Amniotic stem cell (primary cell): ENCODE data around the gene ZBED2.

ENCODE experiments used
- DNase-seq: peaks from one replicate; lab custom pipeline; 2025; lab: John Stamatoyannopoulos, UW

Gene ZBED2

DNA sequence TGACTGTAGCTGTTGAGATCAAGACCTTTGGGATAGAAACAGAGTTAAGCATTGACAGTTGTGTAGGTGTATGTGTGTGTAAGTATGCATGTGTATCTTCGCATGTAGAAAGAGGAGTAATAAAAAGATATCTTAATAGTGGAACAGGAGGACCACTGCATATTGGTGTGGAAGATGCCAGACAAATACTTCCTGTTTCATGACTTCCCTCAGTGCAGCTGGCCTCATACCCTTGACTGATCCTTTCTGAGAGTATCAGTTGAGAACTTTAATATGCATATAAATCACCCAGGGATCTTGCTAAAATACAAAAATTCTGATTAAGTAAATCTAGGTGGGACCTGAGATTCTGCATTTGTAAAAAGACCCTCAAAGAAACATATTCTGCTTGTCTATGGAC, 8.5 kb upstream of the ZBED2 start:
- no peak for DNase-seq

DNA sequence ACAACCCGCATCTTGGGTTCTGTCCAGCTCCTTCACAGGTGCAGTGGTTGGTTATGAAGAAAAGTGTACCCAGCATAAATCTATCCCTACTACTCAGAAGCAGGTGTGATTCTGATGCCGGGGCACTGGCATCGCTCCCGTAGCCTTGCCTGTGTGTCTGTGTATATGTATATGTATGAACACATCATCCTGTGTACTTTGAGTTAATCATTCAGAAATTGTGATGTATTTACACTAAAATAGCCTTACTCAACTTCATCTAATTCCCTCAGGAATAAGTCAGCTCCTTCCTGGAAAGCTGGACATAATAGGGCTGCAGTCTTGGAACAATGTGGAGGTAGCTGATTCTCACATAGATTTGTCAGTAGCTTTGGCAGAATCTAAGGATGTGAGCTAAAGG, 6.7 kb upstream of the ZBED2 start:
- no peak for DNase-seq

DNA sequence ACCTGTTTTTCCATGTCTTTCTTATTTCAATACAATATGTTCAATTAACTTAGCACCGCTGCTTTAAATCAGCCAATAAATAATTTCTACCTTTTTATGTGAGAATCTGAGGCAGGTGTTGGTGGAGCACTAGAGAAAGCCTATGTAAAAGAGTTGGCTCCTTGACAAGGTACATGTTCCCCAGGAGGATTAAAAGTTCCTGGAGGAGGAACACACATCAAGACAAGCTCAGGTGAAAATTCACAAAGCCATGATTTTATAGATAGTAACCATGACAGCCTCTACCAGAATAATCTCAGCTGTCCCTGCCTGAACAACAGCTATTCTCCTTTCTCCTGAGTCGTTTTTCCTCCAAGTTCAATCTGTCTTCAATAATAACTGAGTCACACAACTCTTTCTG, 3.4 kb upstream of the ZBED2 start:
- DNase-seq = no peak

DNA sequence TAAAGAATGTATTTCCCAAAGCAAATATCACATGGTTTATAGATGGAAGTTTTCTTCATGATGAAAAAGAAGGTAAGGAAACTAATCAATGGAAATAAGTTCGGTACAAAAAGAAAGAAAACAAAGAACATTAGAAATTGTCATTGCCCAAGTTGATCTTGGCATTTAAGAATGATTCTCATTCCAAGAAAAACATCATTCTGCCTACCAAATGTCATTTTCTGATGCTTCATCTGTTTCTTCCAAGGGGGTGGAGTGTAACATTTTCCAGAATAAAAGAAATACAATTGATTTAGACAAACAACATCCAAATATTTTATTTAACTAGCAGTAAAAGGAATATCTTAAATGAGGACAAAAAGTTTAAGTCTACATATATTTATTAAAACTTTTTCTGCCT, 3.0 kb upstream of the ZBED2 start:
- DNase-seq = no peak

DNA sequence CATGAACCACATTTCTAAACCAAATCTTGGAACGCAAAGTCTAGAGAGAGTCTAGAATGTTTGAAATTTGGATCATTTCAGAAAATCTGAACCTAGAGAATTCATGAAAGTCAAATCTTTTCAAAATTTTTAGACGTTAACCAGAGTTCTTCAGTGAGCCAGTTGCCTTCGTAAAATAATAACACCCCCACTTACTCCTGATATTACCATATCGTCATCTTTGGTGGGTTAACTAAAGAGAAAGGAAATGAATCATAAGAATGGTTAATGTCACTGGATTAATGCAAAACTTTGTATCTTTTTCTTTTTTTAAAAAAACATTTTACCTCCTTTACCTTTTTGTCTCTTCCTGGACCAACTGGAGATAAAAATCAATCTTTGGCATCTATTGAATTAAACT, 1.2 kb upstream of the ZBED2 start:
- DNase-seq = no peak

DNA sequence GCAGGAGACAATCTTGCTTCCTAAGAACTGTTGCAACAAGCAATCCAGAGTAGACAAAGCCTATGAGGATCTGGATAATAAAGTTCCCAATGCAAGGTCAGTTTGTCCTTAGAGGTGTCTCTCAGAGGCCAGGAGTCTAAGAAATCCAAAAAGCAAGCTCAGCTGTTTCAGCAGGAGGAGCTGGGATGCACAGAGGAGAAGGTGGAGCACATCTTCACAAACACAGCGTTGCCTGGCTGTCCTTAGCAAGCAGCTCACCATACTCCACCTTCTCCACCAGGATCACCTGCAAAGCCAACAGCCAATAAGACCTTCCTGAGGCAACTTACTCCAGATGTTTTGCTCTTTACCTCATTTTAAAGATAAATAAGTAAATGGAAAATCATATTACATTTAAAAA, 365 bp downstream of the ZBED2 start:
- DNase-seq = no peak

DNA sequence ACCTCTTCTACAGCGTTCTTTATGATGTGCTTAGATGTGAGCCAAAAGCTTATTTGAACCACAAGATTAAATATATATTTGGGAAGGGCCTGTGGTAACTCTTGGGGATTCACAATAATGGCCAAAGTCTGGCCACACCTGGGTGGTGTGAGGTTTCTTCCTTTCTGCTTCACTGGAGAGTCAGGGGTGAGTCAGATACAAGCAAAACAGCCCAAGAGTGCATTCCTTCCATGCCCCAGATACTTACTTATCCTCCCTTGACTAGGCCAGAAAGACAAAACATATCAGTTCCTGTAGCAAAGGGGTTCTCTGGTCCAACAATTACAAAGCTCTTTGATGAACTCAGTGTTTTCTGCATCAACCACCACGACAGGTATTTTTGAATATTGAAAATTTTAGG, 941 bp downstream of the ZBED2 start:
- DNase-seq = peak; percentile 34

DNA sequence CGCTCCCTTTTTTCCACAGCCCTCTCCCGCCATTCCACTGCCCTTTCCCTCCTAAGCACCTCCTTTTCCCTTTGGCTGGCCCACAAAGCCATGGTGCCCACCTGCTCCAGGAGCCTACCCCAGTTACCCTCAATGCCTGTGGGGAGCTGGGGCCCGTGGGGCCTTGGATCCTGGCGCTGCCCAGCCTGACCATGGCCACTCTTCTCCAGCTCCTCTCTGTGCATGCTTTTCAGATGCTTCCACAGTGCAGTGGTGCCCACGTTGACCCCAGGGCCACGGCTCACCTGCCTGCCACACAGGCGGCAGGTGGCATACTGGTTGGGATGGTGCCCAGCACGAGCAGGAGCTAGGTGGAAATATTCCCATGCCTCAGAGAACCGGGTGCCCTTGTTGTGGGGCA, 1.5 kb downstream of the ZBED2 start:
- DNase-seq = no peak

DNA sequence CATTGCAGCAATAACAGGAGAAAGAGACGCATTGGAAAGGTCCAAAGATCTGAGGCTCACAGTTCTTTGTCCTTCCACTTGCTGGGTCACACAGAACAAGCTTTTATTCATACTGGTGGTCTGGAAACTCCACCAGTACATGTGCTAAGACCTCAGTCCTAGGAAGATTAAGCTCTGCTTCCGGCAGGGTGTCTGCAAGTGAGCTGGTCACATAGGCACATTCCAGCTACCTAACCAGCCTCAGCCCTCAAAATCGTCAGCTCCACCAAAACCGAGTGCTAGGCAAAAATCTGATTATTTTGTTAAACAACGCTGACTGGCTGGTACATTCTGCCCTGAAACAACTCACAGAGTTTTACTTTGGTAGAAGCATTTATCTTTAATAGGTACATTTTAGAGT, 2.2 kb downstream of the ZBED2 start:
- DNase-seq = no peak

DNA sequence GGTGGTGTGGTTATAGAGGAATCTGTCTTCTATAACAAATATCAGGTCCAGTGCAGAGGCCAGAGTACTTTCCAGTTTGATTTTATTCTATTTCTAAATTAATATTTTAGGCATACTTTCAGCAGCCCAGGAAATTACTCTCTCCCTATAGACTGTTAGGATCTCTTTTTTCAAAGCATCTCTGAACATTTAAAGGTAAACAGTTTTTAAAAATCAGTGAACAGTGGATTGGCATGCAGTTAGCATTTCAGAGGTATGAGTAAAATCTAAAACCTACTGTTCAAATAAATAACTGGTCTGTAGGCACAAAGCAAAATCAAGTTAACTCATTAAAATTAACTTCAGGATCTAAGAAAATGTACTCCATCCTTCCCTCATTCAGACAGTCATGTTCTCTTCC, 3.0 kb downstream of the ZBED2 start:
- DNase-seq = no peak

DNA sequence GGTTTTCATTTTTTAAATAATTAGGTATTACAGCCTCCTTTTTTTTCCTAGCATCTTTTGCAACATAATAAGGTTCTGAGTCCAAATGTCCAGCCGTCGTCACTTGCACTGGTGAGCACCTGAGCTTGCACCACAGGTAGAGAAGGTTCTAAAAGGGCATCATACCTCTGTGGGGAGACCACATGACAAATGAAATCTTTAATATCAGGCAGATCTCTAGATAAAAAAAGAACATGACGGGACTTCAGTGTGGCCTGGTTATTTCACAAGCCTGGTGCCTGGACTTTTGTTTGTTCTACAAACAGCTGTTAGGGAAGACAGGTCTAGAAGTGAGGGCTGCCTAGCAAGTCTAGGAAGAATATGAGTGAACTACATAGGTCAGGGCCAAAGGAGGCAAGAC, 3.6 kb downstream of the ZBED2 start:
- no peak for DNase-seq

DNA sequence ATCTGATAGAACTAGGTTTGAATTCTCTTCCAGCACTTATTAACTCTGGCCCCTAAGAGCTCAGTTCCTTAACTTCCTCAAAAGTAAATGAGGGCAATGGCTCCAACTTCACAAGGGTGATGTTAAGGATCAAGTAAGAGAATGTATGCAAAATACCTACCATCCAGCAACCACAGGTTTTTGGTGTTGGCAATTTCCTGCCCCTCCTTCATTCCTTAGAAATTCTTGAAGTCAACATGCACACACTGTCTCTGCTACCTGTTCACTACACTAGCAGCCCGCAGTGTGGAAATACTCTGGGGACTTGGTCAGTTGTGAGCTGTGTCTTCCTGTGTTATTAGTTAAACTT, 5.0 kb downstream of the ZBED2 start:
- no peak for DNase-seq

DNA sequence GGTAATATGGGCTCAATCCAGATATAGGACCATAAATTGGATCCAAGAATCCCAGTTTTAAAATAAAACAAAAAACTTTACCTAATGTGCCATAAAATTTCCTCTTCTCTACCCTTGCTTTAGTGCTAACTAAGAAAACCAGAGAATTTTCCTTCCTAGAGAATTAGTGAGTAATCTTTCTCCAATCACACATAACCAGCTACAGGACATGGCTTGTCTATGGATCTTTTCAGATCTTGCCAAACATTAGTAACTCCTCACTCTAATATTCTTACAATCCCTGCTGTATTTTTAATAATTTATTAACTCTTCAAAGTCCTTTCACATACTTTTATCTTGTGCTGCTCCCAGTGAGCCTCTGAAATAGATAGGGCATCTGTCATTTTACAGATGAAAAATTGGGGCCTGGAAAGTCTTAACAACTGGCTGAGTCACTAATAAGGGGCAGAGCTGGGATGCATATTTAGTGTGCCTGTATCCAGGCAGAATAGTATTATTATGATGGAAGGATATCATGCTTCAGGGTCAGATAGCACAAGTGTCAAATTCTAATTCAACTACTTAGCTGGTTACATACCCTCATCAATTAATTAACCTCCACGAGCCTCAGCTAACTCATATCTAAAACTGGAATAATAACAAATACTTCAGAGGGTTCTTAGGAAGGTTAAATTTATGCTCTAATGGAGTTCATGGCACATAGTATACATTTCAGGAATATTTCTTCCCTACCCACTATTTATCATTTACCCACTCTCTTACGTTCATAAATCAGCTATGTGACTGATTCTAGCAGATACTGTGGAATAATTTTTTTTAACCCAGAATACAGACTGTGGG, 5.6 kb downstream of the ZBED2 start:
- no peak for DNase-seq

DNA sequence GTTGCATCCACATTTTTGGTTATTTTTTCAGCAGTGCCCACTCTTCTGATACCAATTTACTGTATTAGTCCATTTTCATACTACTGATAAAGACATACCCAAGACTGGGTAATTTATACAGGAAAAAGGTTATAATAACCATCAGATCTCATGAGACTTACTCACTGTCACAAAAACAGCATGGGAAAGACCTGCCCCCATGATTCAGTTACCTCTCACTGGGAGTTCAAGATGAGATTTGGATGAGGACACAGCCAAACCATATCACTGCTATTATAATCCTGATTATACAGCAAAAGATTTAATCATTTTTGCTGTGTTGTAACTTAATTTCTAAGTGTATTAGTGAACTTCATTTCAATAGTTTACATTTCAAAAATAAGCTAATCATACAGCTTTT, 6.6 kb downstream of the ZBED2 start:
- DNase-seq = no peak

DNA sequence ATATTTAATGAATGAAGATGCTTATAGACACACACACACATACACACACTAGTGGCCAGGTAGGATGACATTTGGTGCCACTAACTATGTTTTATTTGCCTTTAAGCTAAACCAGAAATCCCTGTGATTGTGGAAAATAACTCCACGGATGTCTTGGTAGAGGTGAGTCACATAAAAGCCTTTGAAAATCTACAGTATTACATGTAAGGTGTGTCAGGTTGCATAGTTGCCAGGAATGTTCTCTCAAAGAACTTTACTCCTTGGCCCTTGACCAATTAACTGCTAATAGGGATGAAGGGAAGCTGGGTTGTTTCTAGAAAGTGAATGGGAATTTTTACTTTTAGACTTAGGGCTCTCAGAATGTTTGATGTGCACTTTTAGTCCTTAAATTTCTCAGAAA, 9.9 kb downstream of the ZBED2 start:
- no peak for DNase-seq

DNA sequence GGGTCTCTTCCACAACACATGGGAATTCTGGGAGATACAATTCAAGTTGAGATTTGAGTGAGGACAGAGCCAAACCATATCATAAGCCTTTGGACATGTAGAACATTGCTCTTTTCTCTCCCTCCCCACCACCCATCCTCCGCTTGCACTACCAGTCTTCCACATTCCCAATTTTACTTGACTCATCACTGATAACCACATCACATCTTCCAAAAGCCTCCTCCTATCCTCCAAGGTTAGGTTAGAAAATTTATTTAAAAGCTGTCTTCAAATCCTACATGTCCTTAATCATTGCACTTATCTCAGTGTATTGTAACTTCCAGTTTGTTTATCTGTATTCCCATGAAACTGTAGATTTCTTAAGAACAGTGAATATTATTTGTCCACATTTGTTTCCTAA, 10.4 kb downstream of the ZBED2 start:
- DNase-seq = no peak

DNA sequence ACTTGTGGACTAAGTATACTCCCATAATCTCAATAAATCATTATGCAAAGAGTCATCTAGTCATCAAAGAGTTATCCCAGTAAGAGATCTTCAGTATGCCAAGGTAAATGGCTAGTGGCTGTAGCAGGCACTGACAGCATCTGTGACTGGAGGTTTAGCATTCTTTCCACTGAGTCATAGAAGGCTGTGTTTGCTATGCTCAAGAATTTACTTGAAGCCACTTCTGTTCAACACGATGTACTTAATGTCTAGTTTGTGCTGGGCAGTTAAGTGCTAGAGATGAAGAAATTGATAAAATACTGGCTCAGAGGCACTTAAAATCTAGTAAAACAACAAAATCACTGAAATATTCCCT, 13.0 kb downstream of the ZBED2 start:
- DNase-seq = peak; percentile 47

DNA sequence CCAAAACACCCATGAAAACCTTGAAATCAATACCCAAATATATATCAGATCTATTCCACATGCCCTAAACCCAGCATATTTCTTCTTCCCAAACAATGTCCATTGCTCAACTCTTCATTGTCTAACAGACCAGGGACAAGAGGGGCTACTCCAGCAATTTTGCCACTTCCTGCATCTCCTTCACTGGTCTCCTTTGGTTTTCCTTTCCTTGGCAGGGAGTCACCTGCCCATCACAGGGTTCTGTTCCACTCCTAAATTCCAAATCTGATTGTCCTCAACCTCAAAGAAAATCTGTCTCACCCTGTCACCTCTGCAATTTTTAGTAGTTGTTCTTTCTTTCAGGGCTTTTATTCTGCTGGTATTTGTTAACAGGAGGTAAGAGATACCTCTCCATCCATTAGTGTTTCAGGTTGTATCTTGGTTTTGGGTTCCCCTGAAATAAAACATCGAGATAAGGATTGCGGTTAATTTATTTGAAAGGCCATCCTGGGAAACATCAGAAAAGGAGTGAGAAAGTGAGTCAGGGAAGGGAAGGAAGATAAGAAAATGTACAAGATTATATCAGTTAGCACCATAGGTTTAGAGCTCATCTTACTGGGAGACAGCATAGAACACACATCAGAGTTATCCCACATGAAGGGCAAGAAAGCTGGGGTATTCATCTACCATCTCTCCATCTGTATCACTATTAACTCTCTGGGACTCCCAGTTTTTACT, 13.6 kb downstream of the ZBED2 start:
- no peak for DNase-seq

DNA sequence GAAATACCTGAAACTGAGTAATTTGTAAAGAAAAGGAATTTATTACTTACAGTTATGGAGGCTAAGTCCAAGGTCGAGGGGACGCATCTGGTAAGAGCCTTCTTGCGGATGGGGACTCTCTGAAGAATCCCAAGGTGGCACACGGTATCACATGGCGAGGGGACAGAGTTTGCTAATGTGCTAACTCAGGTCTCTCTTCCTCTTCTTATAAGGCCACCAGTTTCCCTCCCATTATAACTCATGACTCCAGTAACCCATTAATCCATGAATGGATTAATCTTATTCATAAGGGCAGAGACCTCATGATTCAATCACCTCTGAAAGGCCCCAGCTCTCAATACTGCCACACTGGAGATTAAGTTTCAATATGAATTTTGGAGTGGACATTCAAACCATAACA, 15.7 kb downstream of the ZBED2 start:
- DNase-seq = no peak

DNA sequence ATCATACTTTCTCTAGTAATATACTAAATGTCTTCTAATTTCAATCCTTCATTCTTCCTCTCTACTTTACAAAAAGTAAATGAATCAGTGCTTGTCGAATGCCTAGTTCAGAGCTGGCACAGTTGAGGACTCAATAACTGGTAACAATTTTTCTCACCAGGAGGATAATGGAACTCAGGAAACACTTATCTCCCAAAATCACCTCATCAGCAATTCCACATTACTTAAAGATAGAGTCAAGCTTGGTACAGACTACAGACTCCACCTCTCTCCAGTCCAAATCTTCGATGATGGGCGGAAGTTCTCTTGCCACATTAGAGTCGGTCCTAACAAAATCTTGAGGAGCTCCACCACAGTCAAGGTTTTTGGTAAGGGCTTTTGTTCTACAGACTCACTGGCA, 16.3 kb downstream of the ZBED2 start:
- DNase-seq = no peak

DNA sequence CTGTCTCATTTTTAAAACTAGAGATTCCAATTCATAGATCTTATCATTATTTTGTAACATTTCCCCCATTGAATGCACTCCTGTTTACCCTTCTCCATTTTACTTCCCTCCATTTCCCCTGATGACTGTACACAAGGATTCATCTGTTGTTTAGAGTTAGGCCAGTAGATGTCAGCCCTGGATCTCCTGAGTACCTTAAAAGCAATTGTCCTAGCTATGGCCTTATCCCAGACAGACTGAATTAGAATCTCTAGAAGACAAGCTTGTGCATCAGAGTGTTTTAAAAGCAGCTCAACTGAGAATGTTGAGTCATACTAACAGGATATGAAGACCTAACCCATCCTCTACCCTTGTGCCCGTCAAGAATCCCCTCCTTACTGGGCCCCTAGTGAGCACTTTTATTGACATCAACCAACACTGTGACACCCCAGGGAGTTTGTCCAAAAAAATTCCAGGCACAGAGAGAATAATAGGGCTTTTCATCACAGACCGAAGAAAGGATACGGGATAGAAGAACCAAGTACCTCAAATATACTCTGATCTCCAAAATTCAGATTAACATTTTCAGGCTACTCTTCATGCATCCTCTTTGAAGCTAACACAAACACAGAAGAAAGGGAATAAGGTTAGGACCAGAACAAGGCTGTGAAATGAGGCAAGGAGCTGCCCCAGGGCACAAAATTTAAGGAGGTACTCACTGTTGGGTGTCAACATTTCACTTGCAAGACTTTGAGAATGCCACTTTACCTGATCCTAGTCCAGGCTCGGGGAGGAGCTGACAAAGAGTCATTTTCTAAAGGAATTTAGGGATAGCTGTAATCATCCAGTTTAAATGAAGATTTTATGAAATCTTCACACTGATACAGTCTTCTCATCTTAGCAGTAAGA, 17.1 kb downstream of the ZBED2 start:
- DNase-seq = peak; percentile 65

DNA sequence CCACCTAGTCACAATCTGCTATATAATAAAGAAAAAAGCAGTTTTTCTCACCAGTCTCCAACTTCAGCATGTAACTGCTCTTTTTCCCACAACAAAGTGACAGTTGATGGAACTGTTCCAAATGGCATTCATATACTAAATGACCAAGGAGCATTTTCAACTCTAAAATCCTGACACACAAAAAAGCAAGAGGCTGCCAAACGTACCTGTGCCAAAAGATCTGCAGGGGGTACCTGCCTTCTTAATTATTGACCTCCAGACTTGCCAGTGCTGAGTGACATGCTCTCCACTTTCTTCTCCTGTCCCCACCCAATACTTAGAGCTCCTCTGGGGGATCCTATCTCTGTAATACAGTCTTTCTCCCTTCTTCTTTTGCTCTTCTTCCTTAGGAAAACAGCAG, 18.0 kb downstream of the ZBED2 start:
- no peak for DNase-seq

DNA sequence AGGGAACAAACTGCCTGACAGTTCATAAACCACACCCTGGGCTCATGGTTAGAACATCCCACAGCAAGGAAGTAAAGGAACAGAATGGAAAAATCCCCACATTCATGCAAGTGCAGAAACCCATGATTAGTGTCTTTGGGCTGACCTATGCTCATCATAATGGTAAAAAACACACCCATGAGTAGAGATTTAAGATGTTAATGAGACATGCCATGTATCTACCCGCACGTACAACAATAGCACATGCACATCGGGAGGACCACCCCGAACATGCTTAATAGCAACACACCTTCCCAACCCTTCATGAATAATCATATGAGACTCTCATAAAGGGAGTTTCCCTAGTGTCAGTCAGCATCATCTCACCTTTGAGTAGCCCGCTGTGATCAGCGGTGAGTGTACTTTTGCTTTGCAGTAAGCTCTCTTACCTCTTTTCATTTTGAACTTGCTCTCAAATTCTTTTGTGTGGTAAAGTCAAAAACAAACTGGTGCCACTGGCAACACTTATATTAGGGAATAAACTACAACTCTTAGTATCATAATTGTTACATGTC, 23.2 kb downstream of the ZBED2 start:
- DNase-seq = no peak
